ENCODE results near the gene MCF2L.

GRCh38 chr13:113074876-113075275 lies 105.9 kb downstream of the MCF2L start:
- TF ChIP-seq CTCF (IDR thresholded peaks at IDR 0.05; ENCODE audit: poor library complexity, severe bottlenecking) = no peak
- no peak for TF ChIP-seq EP300 (conservative IDR thresholded peaks at IDR 0.05; ENCODE audit: poor library complexity, severe bottlenecking)
- TF ChIP-seq REST (IDR thresholded peaks at IDR 0.05; ENCODE audit: borderline replicate concordance) = no peak
- no peak for TF ChIP-seq EZH2 (IDR thresholded peaks at IDR 0.05; ENCODE audit: borderline replicate concordance, insufficient read depth, low read length, poor library complexity, severe bottlenecking)
- TF ChIP-seq SMC3 (conservative IDR thresholded peaks at IDR 0.05; ENCODE audit: poor library complexity) = no peak

All from neural cell (in vitro differentiated cells).